NB4 (cell line): ENCODE data around the gene PTPRG.

Experiments
- CTCF ChIP-seq: IDR thresholded peaks from one replicate; pipeline ENCODE4 v1.5.1; 2012; ENCODE audit warnings: low read depth, low read length
- MAX ChIP-seq: IDR thresholded peaks from 2 replicates; pipeline ENCODE4 v1.6.1; 2011; ENCODE audit warnings: low read depth, low read length
- MYC ChIP-seq: IDR thresholded peaks from 2 replicates; pipeline ENCODE4 v1.6.1; 2011; ENCODE audit warnings: low read depth, low read length
- POLR2A ChIP-seq: IDR thresholded peaks from 2 replicates; pipeline ENCODE4 v1.6.1; 2011; ENCODE audit warnings: mild to moderate bottlenecking; ENCODE audit not compliant: insufficient read length; ENCODE audit errors: extremely low read depth

DNA sequence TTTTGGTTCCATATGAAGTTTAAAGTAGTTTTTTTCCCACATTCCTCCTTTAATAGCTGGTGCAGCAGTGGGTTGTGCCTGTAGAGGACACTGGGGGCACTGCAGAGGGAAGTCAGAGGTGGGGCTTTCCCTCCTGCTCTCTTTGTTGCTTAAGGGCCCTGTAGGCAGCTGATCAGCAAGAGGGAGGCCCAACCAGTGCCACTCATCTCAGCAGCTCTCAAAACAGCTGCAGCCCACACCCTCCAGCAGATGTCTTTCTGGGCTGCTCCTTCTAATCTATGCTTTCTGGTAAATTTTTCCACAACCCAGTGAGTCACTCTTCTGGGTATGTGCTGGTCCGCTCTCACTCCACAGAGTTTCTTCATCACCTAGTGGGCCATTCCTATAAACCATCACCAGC, 548.2 kb downstream of the PTPRG start:
- no peak for TF ChIP-seq POLR2A
- TF ChIP-seq CTCF, result no peak
- TF ChIP-seq MYC, result no peak
- TF ChIP-seq MAX, result no peak
